Astrocyte (in vitro differentiated cells and primary cell): ENCODE measurements around the gene RNGTT. TPM values are rescaled to one million over a fixed set of nuclear protein-coding genes. Genes with fewer than 3 reads are reported as not detected.
A peak's percentile ranks its signal among the peaks of the same experiment; 100 is the strongest.

ENCODE experiments used
- DNase-seq: peaks from one replicate; pipeline ENCODE4 v3.0.0-alpha.2; 2010; ENCODE audit warnings: low read depth
- FAIRE-seq: peaks from 2 replicates; lab custom pipeline; 2011; peaks lifted over from hg19 to GRCh38; lab: Jason Lieb, UNC
- H2AFZ ChIP-seq: 2 replicates; pipeline ENCODE4 v1.6.0; 2012; ENCODE audit warnings: low read depth, low read length, inconsistent platforms
- H3K27ac ChIP-seq: 2 replicates; pipeline ENCODE4 v1.5.1; 2011; ENCODE audit warnings: low read depth, low read length, inconsistent platforms
- H3K27me3 ChIP-seq: 2 replicates; pipeline ENCODE4 v1.6.0; 2011; ENCODE audit warnings: low read length, inconsistent platforms; ENCODE audit not compliant: insufficient read depth
- H3K36me3 ChIP-seq: 2 replicates; pipeline ENCODE4 v1.5.1; 2011; ENCODE audit warnings: low read length, inconsistent platforms; ENCODE audit not compliant: insufficient read depth
- H3K4me1 ChIP-seq: 2 replicates; pipeline ENCODE4 v1.5.1; 2011; ENCODE audit warnings: low read length, inconsistent platforms; ENCODE audit not compliant: insufficient read depth
- H3K4me2 ChIP-seq: 2 replicates; pipeline ENCODE4 v1.6.0; 2012; ENCODE audit warnings: low read length, inconsistent platforms
- H3K4me3 ChIP-seq: 2 replicates; pipeline ENCODE4 v1.5.1; 2011; ENCODE audit warnings: low read depth, mild to moderate bottlenecking, low read length, inconsistent platforms; ENCODE audit not compliant: insufficient read depth
- H3K79me2 ChIP-seq: 2 replicates; pipeline ENCODE4 v1.6.0; 2012; ENCODE audit warnings: mild to moderate bottlenecking, low read length, inconsistent platforms; ENCODE audit not compliant: insufficient read depth
- H3K9ac ChIP-seq: 2 replicates; pipeline ENCODE4 v1.6.0; 2012; ENCODE audit warnings: mild to moderate bottlenecking, low read length, inconsistent platforms
- H3K9me3 ChIP-seq: 2 replicates; pipeline ENCODE4 v1.5.1; 2012; ENCODE audit warnings: low read depth, mild to moderate bottlenecking, low read length, inconsistent platforms; ENCODE audit not compliant: insufficient read depth
- H4K20me1 ChIP-seq: 2 replicates; pipeline ENCODE4 v1.6.0; 2012; ENCODE audit warnings: low read length, inconsistent platforms; ENCODE audit not compliant: insufficient read depth
- H3K27ac Mint-ChIP-seq: one replicate; pipeline ENCODE4 v1.8.0; 2021; ENCODE audit warnings: mild to moderate bottlenecking, mixed read lengths; ENCODE audit not compliant: unreplicated experiment
- H3K27me3 Mint-ChIP-seq: one replicate; pipeline ENCODE4 v1.8.0; 2021; ENCODE audit warnings: low read depth, mixed read lengths; ENCODE audit not compliant: unreplicated experiment
- H3K36me3 Mint-ChIP-seq: one replicate; pipeline ENCODE4 v1.8.0; 2021; ENCODE audit warnings: low read depth, mixed read lengths; ENCODE audit not compliant: unreplicated experiment
- H3K4me1 Mint-ChIP-seq: one replicate; pipeline ENCODE4 v1.8.0; 2021; ENCODE audit warnings: low read depth, mixed read lengths; ENCODE audit not compliant: unreplicated experiment
- H3K4me3 Mint-ChIP-seq: one replicate; pipeline ENCODE4 v1.8.0; 2021; ENCODE audit warnings: mild to moderate bottlenecking, moderate library complexity, mixed read lengths; ENCODE audit not compliant: unreplicated experiment
- H3K9me3 Mint-ChIP-seq: one replicate; pipeline ENCODE4 v1.8.0; 2021; ENCODE audit warnings: mild to moderate bottlenecking, mixed read lengths; ENCODE audit not compliant: unreplicated experiment
- EZH2 ChIP-seq: IDR thresholded peaks from 2 replicates; pipeline ENCODE4 v1.6.1; 2012; ENCODE audit warnings: mild to moderate bottlenecking, low read length, inconsistent platforms; ENCODE audit not compliant: insufficient read depth
- total RNA-seq: library from RNA; stranded (reverse); gene quantifications from 2 replicates; pipeline ENCODE4 v1.2.1, GENCODE V29; 2021
- TF ChIP-seq, protein P1 (sequence below): IDR thresholded peaks from 2 replicates; pipeline ENCODE4 v1.5.1; 2011; ENCODE audit warnings: low read depth, mild to moderate bottlenecking, inconsistent platforms, low read length, moderate library complexity; ENCODE audit not compliant: insufficient read depth

The RNGTT gene
- total RNA-seq, 1 donor from 2014 or later, result 16.0 TPM

DNA sequence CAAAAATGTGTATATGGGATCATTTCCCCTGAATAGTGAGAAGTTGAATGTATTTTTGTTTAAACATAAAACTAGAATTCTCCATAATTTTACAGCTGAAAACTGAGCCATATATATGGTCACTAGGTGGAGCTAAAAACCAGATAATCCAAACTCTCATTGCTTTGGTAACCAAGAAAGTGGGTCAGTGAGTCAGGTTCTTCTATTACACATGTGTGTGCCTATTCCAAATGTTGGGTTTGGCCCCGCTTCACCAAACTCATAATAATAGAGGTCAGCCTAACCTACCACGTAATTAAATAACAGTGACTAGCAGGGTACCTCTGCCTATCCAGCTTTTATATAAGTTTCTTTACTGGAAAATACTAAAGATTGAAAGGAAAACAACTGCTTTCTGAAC is 19.3 kb upstream of the RNGTT start:
- H3K9me3 ChIP-seq, result no peaks in the 10 kb centered on the region
- no peak overlapping the region for H3K9ac ChIP-seq
- H3K4me2 ChIP-seq, result no peak overlapping the region
- TF ChIP-seq, protein P1, sequence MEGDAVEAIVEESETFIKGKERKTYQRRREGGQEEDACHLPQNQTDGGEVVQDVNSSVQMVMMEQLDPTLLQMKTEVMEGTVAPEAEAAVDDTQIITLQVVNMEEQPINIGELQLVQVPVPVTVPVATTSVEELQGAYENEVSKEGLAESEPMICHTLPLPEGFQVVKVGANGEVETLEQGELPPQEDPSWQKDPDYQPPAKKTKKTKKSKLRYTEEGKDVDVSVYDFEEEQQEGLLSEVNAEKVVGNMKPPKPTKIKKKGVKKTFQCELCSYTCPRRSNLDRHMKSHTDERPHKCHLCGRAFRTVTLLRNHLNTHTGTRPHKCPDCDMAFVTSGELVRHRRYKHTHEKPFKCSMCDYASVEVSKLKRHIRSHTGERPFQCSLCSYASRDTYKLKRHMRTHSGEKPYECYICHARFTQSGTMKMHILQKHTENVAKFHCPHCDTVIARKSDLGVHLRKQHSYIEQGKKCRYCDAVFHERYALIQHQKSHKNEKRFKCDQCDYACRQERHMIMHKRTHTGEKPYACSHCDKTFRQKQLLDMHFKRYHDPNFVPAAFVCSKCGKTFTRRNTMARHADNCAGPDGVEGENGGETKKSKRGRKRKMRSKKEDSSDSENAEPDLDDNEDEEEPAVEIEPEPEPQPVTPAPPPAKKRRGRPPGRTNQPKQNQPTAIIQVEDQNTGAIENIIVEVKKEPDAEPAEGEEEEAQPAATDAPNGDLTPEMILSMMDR, result peak; percentile 77
- TF ChIP-seq EZH2, result no peak
- H4K20me1 ChIP-seq, result no peaks in the 10 kb centered on the region
- H3K36me3 Mint-ChIP-seq, result no peaks in the 10 kb centered on the region
- DNase-seq, result peak; percentile 79
- no peaks in the 10 kb centered on the region for H3K4me1 Mint-ChIP-seq
- no peak overlapping the region for H3K4me3 ChIP-seq
- no peaks in the 10 kb centered on the region for H3K4me1 ChIP-seq
- no peaks in the 10 kb centered on the region for H3K27me3 ChIP-seq
- H3K36me3 ChIP-seq, result no peaks in the 10 kb centered on the region
- no peak overlapping the region for H3K4me3 Mint-ChIP-seq
- H3K27ac Mint-ChIP-seq, result no peak overlapping the region
- no peaks in the 10 kb centered on the region for H3K9me3 Mint-ChIP-seq
- H3K79me2 ChIP-seq, result no peaks in the 10 kb centered on the region
- peak; percentile 83 for FAIRE-seq
- H2AFZ ChIP-seq, result no peak overlapping the region
- peaks cover 5% of the 10 kb centered on the region for H3K27me3 Mint-ChIP-seq
- no peak overlapping the region for H3K27ac ChIP-seq

DNA sequence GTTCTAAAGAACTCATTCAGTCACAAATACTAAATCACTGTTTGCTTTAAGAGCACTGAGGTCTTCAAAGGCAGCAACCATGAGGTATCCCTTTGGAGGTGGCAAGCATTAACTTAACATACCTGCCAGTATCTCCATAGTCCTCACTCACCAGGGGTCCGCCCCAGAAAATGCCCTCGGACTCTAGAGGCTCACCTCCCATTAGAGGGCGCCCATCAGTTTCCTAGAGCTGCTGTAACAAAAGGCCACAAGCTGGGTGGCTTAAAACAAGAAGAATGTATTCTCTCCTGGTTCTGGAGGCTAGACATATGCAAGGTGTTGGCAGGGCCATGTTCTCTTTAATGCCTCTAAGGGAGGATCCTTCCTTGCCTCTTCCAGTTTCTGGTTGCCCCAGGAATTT is 12.0 kb upstream of the RNGTT start:
- no peaks in the 10 kb centered on the region for H3K9me3 ChIP-seq
- DNase-seq, result no peak

More for the DNA sequence above, 12.0 kb upstream of the RNGTT start:
- Histone ChIP-seq H3K4me3 (no peak overlapping the region), H2AFZ (no peak overlapping the region), H3K4me2 (no peak overlapping the region), H3K79me2 (no peaks in the 10 kb centered on the region), H4K20me1 (no peaks in the 10 kb centered on the region), H3K9ac (no peak overlapping the region), H3K27me3 (no peaks in the 10 kb centered on the region), H3K36me3 (no peaks in the 10 kb centered on the region), H3K4me1 (no peaks in the 10 kb centered on the region), H3K27ac (no peak overlapping the region)
- Mint-ChIP-seq H3K4me1 (no peaks in the 10 kb centered on the region), H3K4me3 (no peak overlapping the region), H3K27ac (no peak overlapping the region), H3K9me3 (no peaks in the 10 kb centered on the region), H3K27me3 (peaks cover 29% of the 10 kb centered on the region), H3K36me3 (no peaks in the 10 kb centered on the region)
- TF ChIP-seq, protein P1, result no peak
- no peak for TF ChIP-seq EZH2
- no peak for FAIRE-seq
